Activated CD8-positive, alpha-beta memory T cell treated with anti-CD3 and anti-CD28 coated beads, Interleukin-2, amount 50 U/mL, for 4 hours (primary cell): Measurements from ENCODE around the gene ARHGAP42.

ENCODE experiments used
- DNase-seq: peaks from one replicate; pipeline ENCODE4 v3.0.0-alpha.2; 2020

Gene ARHGAP42

DNA sequence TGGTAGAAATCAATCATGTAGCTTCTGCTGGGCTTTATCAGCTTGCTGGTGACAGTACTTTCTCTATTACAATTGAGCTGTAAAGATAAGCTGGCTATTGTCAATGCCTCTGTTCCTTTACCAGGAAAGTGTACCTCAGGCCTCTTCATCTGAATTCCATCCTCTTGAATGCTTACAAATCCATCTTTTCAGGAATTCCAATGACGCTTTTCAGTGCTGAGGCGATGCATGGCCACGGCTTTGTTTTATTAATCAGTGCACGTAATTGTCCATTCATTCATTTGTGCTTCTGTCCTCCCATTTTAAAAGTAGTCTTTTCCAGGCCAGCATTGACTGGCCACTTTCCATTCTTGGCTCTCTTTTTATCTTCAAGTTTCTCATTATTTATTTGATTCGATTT lies 240.5 kb downstream of the ARHGAP42 start:
- DNase-seq: no peak

DNA sequence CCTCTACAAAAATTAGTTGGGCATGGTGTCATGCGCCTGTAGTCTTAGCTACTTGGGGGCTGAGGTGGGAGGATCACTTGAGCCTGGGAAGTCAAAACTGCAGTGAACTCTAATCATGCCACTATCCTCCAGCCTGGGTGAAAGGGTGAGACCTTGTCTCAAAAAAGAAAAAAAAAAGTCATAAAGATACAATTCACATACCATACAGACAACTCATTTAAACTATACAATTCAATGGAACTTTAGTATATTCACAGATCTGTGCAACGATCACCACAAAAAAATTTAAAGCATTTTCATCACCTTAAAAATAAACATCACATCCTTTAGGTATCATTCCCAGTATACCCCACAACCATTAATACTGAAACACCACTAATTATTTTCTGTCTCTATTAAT lies 241.3 kb downstream of the ARHGAP42 start:
- no peak for DNase-seq

DNA sequence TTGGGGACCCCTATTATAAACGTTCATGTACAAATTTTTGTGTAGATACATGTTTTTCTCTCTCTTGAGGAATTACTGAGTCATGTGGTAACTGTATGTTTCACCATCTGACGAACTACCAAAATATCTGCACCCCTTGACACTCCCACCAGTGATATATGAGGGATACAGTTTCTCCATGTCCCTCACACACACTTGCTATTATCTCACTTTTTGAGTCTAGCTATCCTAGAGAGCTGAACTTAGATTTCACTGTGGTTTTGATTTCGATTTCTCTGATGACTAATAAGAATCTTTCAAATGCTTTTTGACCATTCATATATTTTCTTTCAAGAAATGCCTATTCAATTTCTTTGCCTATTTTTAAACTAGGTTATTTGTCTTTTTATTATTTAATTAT lies 242.3 kb downstream of the ARHGAP42 start:
- DNase-seq: no peak

DNA sequence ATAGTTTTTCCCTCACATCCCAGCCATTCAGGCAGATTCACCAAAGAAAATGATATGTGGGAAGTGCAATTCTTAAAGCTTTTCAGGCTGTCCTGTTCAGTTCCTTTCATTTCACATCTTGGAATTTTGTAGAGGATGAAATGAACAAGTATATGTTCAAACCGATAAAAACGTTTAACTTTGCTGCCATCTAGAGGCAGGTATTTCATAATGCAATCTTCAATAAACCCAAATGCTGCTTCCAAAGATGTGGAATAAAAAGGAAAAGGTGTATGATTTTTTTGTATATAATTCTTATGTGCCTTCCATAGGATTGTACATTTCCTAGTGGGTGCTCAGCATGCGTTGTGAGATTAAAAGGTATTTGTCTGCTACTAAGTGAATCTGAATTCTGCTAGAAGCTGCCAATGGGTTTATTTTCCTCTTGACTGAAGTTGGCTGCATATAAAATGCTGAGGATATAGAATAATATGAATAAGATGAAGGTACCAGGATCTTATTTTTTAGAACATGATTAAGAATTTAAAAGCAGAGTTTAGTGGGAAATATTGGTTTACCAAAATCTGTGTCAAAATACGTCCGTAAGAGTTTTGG lies 243.2 kb downstream of the ARHGAP42 start:
- no peak for DNase-seq

DNA sequence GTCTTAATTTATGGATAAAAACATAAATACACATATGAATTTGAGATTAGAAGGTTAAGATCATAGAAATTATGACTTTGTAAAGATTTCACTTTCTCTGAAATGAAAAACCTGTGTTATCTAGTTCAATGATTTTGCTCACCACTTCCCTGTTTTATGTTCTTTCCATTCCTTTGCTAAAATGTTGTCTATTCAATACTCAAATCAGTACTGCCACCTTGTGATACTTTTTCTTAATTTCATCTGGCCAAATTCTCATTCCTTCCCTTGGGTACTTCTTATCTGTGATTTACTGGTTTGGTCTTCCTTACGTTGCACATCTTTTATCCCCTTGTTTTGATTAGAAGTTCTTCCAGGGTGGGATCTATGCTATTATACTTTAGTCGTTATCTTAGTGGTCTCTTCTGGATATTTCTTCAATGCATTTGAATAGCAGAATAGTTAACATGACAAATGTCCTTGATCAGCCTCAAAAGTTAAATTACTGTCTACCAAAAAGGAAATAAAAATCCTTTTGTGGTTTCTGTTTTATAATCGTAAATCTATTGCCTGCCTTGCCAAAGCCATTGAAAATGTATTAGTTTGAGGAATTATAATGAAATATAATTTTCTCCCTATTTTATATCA lies 245.5 kb downstream of the ARHGAP42 start:
- DNase-seq: no peak

DNA sequence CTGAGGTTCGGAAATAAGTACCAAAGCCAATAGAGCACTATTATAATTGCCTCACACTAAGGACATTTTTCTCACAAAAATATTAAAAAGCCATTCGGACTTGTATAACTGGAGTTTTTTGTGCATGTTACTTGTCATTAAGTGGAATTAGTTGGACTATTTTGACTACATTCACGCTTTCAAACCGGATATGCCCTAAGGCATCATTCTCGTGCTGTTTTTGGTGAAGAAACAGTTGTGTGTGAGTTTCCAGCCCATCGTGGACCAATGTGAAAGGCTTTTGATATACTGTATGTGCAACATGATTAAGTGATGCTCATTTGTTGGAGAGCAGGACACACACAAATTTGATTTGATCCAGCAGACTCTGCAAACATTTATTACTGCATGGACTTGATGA lies 249.7 kb downstream of the ARHGAP42 start:
- DNase-seq: no peak

DNA sequence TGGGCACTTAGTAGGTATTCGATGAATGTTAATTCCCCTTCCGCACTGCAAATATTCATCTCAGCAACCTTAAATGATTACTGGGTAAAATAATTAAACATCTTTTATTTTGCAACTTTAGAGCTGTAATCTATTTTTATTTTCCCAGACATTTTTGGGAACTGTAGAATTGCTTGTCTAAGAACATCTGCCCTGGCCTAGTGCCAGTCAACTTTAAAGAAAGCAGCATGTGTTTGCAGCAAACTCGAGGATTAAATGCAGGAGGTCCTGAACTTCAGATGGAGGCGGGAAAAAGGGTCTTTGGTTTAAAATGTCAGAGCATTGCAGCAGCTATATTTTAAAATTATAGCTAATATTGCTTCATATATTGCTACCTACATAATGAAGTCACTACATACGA lies 252.5 kb downstream of the ARHGAP42 start:
- no peak for DNase-seq

DNA sequence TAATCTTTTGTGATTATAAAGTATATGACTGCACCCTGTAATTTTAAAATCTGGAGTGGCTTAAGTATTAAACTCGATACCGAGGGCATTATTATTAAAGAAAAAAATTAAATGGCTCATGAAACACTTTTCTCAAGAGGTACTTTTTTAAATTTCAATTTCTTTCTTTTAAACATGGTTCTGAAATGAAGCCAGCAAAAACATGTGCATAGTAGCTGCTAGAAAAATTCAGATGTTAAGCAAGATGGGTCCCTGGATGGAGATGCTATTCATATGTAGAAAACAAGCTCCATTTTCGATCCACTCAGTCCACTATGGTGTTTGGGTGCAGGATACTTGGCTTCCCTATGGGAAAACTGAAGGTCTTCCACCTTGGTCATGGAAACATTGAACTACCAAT lies 253.0 kb downstream of the ARHGAP42 start:
- DNase-seq: no peak

DNA sequence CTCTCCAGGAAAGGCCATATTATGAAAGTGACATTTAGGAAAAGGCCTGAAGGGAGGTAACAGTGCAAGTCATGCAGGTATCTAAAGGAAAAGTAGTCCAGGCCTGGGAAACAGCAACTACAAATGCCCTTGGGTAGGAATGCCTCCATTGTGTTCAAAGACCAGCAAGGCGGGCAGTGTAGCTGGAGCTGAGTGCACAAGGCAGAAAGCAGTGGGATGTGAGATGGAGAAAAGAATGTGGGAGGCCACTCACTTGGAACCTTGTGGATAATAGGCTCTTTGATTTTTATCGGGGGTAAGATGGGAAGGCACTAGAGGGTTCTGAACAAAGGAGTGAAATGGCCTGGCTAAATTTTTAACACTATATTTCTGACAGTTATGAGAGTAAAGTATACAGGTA lies 253.9 kb downstream of the ARHGAP42 start:
- DNase-seq: no peak

DNA sequence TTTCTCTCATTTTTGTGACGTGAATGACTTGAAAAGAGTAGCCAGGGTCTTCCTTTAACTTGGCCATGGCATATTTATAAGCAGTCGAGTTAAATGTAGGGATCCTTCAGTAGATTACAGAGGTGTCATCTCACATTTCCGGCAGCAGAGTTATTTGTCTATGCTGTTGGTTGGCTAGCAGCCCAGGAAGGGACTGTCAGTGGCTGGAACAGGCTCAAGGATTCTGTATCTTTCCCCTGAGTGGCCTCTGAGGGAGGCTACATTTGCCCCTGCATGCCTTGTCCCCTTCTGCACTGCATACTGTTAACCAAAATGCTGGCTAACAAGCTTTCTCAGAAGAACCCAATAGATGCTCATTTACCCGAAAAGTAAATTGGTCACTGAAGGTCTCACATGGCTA lies 254.9 kb downstream of the ARHGAP42 start:
- DNase-seq: no peak

DNA sequence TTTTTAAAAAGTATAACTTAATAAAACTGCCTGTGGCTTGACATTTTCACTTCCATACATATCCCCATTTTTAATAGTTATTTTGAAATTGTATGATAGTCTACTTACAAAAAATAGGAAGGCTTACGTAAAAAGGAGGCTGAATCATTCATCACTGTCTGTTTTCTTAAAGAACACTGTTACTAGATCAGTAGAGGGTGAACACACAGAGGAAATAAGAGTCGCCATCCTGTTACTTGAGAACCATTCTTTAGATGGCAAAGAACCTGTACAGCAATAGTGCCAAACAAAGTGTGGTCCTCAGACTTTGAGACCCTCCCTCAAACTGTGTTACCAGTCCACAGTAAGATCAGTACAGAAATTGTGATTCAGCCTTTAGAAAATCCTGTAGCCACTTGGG lies 261.8 kb downstream of the ARHGAP42 start:
- DNase-seq: no peak

DNA sequence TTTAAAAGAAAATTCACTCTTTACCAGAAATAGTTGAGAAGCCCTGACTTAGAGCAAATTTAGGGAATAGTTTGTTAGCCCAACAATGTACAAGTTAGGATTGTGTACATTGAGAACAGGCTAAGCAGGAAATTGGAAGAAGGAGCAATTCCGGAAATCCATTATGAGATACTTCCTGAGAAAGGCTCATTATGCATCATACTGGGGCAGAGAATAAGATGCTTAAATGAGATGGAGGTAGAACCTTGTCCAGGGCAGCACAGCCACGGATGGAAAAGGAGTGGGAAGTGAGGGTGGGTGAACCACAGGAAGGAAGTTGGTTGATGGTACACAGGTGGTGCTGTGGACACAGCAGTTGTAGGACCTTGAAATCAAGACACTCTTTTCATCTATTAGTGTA lies 262.4 kb downstream of the ARHGAP42 start:
- no peak for DNase-seq

DNA sequence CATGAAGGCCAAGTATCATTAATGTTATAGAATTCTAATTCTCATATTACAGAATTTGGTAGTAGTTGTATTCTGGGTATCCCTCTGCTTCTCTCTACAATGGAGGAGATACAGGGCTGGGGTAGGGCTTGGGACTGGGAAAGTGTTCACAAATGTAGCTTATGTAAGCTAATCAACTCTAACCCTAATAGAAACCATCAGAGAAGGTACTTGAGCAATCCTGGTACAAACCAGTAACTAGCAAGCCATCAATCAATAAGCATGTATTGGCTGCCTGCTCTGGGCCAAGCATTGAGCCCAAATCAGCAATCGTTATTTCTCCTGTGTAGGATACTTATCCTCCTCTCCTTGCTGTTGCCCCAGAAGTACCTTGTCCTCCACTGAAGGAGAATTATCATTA lies 268.2 kb downstream of the ARHGAP42 start:
- no peak for DNase-seq

DNA sequence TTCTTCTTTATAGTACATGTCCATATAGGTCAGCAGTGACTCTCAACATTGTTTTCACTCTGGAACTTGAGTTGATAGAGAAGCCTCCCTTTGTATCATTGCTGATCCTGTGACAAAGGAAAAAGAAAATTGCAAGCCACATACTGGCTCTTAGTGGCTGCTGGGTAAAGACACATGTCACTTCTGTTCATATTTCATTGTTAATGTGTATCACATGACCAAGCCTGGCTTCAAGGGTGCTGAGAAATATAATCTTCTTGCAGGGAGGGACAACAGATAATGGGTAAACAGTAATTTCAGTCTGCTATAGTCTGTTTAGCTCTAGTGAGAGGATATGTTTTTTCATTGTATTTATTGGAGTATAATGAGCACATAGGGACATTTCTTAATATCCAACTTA lies 269.3 kb downstream of the ARHGAP42 start:
- DNase-seq: no peak

DNA sequence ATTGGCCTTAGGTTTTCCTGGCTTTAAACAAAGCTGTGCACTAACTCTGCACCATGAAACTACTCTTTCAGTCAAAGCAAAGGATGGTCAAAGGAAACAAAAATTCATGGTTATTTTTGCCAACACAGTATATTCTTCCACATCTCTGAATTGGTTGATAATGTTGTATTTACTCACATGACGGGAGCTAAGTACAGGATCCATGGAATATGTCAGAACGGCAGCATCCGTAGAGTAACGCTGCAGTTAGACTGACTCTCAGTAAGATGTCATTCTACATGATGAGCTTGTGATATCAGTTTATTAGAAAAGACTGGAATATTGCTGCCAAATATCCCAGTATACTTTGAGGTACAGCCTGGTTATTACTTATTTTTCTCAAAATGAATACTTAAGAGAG lies 270.4 kb downstream of the ARHGAP42 start:
- DNase-seq: no peak

DNA sequence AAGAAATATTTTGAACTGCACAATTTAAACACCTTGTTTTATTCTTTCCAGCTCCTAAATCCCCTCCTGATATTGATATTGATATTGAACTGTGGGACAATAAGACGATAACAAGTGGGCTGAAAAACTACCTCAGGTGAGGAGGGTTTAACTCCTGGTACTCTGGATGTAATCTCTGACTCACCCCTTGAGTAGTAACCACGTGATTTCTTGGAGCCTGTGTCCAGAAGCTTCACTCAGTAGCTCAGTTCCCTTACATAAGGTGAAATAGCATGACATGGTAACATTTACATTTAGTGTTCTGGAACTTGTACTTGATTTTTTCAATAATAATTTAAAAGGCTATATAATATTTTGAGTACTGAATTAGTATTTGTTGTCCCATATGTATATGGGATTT lies 274.5 kb downstream of the ARHGAP42 start:
- DNase-seq: no peak

DNA sequence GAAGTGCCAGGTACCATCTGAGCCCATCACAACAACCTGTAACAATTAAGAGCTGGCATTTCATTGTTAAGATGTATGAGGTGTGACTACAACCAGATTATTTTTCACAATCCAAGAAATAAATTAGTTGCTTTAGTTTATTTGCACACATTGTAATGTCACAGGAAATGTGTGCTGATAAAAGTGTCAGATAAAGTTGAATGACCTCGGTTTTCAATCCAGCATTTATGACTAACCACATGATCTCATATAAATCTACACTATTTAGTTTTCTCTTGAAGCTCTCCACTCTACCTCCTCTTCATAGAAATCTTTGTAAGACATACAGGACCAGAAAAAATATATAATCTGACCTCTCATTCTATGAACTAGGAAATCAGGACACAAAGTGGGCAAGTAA lies 276.3 kb downstream of the ARHGAP42 start:
- DNase-seq: no peak

DNA sequence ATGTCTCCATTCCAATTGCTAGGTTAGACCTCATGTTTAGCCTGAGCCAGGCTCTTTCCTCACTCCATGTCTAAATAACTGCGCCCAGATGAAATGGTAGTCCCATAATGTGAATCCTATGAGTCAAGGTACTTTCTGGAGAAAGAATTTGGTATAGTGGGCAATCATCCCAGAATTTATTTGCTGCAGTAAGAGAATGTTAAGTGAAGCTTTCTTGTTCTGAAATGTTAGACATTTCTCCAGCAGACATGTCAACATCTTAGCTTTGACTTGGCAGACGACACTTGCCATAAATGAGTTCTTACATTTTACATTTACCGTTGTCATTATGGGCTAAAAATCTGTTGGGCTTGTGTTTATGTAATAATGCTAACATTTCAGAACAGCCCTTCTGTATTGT lies 277.3 kb downstream of the ARHGAP42 start:
- no peak for DNase-seq

DNA sequence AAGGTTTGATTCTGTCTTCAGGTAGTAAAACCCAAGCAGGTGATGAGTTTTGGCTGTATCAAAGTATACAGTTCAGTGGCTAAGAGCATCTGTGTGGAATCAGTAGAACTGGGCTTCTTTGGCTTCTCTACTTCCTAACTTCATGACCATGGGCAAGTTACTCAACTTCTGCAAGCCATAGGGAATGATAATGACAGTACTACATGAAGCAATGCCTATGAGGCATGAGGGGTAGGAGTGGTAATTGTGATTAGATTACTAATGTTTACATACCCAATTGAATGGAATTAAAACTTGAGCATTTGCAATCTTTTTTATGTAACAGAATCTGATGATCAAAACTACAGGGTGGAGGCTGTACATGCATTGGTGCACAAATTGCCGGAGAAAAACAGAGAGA lies 278.3 kb downstream of the ARHGAP42 start:
- DNase-seq: no peak

DNA sequence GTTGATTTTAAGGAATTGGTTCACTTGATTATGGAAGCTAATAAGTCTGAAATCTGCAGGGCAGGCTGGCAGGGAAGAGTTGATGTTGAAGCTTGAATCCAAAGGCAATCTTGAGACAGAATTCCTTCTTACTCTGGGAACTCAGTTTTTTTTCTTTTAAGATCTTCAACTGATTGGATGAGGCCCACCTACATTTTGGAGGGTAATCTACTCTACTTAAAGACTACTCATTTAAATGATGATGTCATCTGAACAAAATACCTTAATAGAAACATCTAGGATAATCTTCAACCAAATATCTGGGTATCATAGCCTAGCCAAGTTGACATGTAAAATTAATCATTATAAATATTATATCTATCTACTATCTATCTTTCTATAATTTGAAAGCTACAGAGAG lies 279.3 kb downstream of the ARHGAP42 start:
- no peak for DNase-seq

DNA sequence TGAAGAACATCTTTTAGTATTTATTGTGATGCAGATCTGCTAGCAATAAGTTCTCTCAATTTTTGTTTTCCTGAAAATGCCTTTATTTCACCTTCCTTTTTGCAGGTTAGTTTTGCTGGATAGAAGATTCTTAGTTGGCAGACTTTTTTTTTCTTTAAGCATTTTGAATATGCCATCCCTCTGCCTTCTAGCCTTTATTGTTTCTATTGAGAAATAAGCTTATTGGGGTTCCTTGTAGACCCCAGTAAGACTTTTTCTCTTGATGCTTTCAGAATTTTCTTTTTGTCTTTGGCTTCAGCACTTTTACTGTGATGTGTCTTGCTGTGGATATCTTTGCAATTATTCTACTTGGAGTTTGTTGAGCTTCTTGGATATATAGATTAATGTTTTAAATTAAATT lies 281.9 kb downstream of the ARHGAP42 start:
- no peak for DNase-seq

DNA sequence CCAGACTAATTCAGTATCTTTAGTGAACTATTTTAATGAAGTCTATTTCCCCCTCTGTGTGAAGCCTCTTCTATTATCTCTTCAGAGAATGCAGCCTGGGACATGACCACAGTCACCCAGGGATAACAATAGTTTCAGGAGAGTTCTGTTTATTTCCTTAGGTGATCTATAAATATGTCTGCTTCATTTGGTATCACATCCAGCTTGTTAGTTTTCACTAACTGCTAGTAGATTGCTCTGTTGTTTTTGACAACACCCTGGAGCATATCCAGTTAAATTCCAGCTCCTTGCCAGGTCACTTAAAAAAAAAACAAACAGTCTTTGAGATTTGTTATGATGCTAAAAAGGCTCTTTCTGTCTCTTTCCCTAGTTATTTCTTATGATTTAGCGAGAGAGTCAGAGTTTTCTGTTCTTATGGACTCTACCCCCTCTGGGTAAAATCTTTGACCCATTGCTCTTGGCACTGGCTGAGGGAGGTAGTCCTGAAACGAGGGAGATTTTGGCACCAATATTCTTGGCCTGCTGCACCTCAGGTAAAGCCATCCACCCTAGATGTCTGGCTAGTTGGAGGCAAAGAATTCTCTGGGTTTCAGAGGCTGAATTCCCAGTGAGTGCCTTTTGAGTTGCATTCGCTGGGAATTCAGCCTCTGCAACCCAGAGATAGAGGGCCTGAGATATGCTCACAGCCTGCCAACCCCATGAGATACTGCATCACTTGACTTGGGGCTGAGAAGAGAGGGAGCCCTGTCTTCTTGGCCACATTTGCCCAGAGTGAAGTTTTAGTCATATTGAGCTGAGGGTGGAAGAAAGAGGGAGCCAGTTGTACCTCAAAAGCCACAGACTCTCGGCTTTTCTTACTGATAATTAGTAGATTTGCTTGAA lies 283.4 kb downstream of the ARHGAP42 start:
- no peak for DNase-seq

DNA sequence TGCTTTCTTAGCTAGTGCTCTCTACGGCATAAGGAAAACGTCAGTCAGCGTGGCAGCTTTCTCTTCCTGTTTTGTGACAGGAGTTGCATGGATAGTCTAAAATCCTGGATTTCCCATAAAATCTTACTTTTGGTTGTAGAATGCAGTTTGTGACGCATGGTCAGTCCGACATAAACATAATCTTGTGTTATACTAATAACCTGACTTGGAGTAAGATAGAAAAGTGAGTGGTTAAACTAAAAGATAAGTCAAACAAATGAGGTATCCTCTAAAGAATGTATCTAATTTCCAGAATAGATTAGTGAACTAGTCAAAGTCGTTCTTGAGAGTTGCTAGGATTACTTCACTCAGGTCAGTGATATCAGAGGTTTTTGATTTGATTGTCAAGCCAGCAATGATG lies 285.0 kb downstream of the ARHGAP42 start:
- no peak for DNase-seq

DNA sequence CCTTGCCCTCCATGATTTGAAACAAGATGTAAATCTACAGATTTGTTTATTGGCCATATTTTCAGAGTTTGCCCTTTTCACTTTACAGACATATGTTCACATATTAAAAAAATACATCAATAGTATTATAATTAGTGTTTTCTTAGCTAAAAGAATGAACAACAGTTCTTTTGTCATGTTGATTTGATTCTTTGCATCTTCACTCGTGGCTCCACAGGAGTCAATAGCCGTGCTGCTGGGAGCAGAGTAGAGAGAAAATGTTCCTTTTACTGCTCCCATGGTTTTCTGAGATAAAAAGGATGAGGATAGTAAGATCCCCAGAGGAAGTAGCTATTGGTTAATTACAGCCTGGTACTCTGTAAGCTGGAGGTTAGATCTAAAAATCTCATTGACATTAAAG lies 291.4 kb downstream of the ARHGAP42 start:
- DNase-seq: no peak
